RCC 7860 (cell line): ENCODE measurements around the gene PCGF3.

ENCODE experiments used
- DNase-seq: peaks from one replicate; pipeline ENCODE4 v3.0.0-alpha.2; 2015; ENCODE audit warnings: low spot score
- FAIRE-seq: peaks from 2 replicates; lab custom pipeline; 2012; peaks lifted over from hg19 to GRCh38; lab: Jason Lieb, UNC

The PCGF3 gene

DNA sequence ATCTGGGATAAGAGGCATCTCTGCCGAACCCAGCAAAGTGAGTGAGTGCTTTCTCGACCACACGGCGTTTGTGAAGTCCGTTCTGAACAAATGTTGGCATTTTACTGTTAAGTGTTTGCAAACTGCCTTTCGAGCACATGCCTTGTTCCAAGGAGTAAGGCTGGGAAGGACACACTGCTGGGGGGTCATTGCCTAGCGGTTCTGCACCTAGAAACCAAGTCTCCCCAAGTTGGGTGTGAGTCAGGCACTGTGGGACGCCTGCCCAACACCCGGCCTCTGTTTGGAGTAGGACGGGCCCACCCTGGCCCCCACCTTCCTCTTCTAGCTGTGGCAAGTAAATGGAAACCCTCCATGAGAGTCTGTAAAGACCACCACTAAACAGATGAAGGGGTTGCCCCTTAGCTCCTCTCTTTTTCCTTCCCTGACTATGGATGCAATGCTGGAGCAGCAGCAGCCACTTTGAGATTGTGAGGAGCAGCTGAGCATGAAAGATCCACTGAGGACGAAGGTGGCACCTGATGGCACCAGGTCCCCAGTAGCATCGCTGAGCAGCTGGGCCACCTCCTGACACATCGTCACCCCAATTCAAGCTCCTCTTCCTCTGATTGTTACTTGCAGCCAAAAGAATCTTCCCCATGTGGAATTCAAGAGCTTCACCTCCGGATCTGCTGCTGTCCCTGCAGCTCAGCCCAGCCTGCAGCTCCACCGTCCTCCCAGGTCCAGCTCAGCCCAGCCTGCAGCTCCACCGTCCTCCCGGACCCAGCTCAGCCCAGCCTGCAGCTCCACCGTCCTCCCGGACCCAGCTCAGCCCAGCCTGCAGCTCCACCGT, 114.0 kb downstream of the PCGF3 start:
- DNase-seq: no peak
- no peak for FAIRE-seq
